Activated naive CD8-positive, alpha-beta T cell treated with anti-CD3 and anti-CD28 coated beads, Interleukin-2, amount 50 U/mL, for 24 hours (primary cell): ENCODE measurements around the gene CLSTN2.

Experiments used
- ATAC-seq: fragments of 150-1000 bp; cut with Tn5 transposase; one replicate; pipeline ENCODE4 v1.10.0; 2021
- DNase-seq: peaks from one replicate; pipeline ENCODE4 v3.0.0; 2021
- H3K27ac Mint-ChIP-seq: one replicate; pipeline ENCODE4 v1.8.0; 2021; ENCODE audit warnings: mild to moderate bottlenecking, mixed read lengths
- H3K27me3 Mint-ChIP-seq: one replicate; pipeline ENCODE4 v1.8.0; 2021; ENCODE audit warnings: mixed read lengths
- H3K36me3 Mint-ChIP-seq: one replicate; pipeline ENCODE4 v1.8.0; 2021; ENCODE audit warnings: low read depth, mixed read lengths
- H3K4me1 Mint-ChIP-seq: one replicate; pipeline ENCODE4 v1.8.0; 2021; ENCODE audit warnings: mixed read lengths
- H3K4me3 Mint-ChIP-seq: one replicate; pipeline ENCODE4 v1.8.0; 2021; ENCODE audit warnings: mild to moderate bottlenecking, moderate library complexity, mixed read lengths
- H3K9me3 Mint-ChIP-seq: one replicate; pipeline ENCODE4 v1.8.0; 2021; ENCODE audit warnings: mixed read lengths

The CLSTN2 gene

GRCh38 chr3:139957844-139958243 is 22.9 kb downstream of the CLSTN2 start:
- ATAC-seq = no peak
- DNase-seq = no peak
- Mint-ChIP-seq H3K27ac (no peak overlapping the region), H3K4me3 (no peak overlapping the region), H3K27me3 (peaks cover 2% of the 10 kb centered on the region), H3K36me3 (no peaks in the 10 kb centered on the region), H3K9me3 (no peaks in the 10 kb centered on the region), H3K4me1 (no peaks in the 10 kb centered on the region)

GRCh38 chr3:139969386-139969785 is 34.4 kb downstream of the CLSTN2 start:
- Mint-ChIP-seq H3K27ac (no peak overlapping the region), H3K4me3 (no peak overlapping the region), H3K27me3 (peaks cover 3% of the 10 kb centered on the region), H3K4me1 (no peaks in the 10 kb centered on the region), H3K9me3 (no peaks in the 10 kb centered on the region), H3K36me3 (no peaks in the 10 kb centered on the region)
- DNase-seq (no peak), ATAC-seq (no peak)

- no peak for ATAC-seq
- Mint-ChIP-seq H3K4me1 (no peaks in the 10 kb centered on the region), H3K27ac (no peak overlapping the region)
Measured at GRCh38 chr3:139970526-139970925, 35.5 kb downstream of the CLSTN2 start.

GRCh38 chr3:139974809-139975425 is 39.9 kb downstream of the CLSTN2 start:
- Mint-ChIP-seq H3K4me1 (no peaks in the 10 kb centered on the region), H3K4me3 (no peak overlapping the region), H3K27me3 (no peaks in the 10 kb centered on the region), H3K36me3 (no peaks in the 10 kb centered on the region), H3K9me3 (no peaks in the 10 kb centered on the region), H3K27ac (no peak overlapping the region)
- DNase-seq (no peak), ATAC-seq (no peak)

More at GRCh38 chr3:139970526-139970925, 35.5 kb downstream of the CLSTN2 start:
- H3K4me3 Mint-ChIP-seq = no peak overlapping the region
- no peaks in the 10 kb centered on the region for H3K9me3 Mint-ChIP-seq
- H3K27me3 Mint-ChIP-seq = peaks cover 3% of the 10 kb centered on the region
- H3K36me3 Mint-ChIP-seq = no peaks in the 10 kb centered on the region
- DNase-seq = no peak

GRCh38 chr3:139975594-139976365 is 40.8 kb downstream of the CLSTN2 start:
- H3K4me1 Mint-ChIP-seq = no peaks in the 10 kb centered on the region
- no peak overlapping the region for H3K4me3 Mint-ChIP-seq
- H3K9me3 Mint-ChIP-seq = no peaks in the 10 kb centered on the region
- H3K27ac Mint-ChIP-seq = no peak overlapping the region
- H3K27me3 Mint-ChIP-seq = peaks cover 2% of the 10 kb centered on the region
- DNase-seq (no peak), ATAC-seq (no peak)
- H3K36me3 Mint-ChIP-seq = no peaks in the 10 kb centered on the region

GRCh38 chr3:139978966-139979365 is 44.0 kb downstream of the CLSTN2 start:
- no peaks in the 10 kb centered on the region for H3K4me1 Mint-ChIP-seq
- H3K27me3 Mint-ChIP-seq = peaks cover 2% of the 10 kb centered on the region
- no peaks in the 10 kb centered on the region for H3K36me3 Mint-ChIP-seq
- H3K4me3 Mint-ChIP-seq = no peak overlapping the region
- no peak for ATAC-seq
- no peak for DNase-seq
- H3K9me3 Mint-ChIP-seq = no peaks in the 10 kb centered on the region
- no peak overlapping the region for H3K27ac Mint-ChIP-seq

- H3K27me3 Mint-ChIP-seq = peaks cover 7% of the 10 kb centered on the region
- no peak overlapping the region for H3K4me3 Mint-ChIP-seq
- DNase-seq (no peak), ATAC-seq (no peak)
- H3K27ac Mint-ChIP-seq = no peak overlapping the region
- no peaks in the 10 kb centered on the region for H3K4me1 Mint-ChIP-seq
- H3K36me3 Mint-ChIP-seq = no peaks in the 10 kb centered on the region
- no peaks in the 10 kb centered on the region for H3K9me3 Mint-ChIP-seq
Measured at GRCh38 chr3:139979991-139980390, 45.0 kb downstream of the CLSTN2 start.

- DNase-seq = no peak
- H3K4me1 Mint-ChIP-seq = no peaks in the 10 kb centered on the region
- H3K4me3 Mint-ChIP-seq = no peak overlapping the region
- peaks cover 9% of the 10 kb centered on the region for H3K27me3 Mint-ChIP-seq
- ATAC-seq = no peak
- H3K36me3 Mint-ChIP-seq = no peaks in the 10 kb centered on the region
- no peaks in the 10 kb centered on the region for H3K9me3 Mint-ChIP-seq
- no peak overlapping the region for H3K27ac Mint-ChIP-seq
Measured at GRCh38 chr3:139982404-139982803, 47.4 kb downstream of the CLSTN2 start.

GRCh38 chr3:139985576-139985975 is 50.6 kb downstream of the CLSTN2 start:
- no peaks in the 10 kb centered on the region for H3K9me3 Mint-ChIP-seq
- no peak overlapping the region for H3K4me3 Mint-ChIP-seq
- H3K36me3 Mint-ChIP-seq = no peaks in the 10 kb centered on the region
- no peaks in the 10 kb centered on the region for H3K4me1 Mint-ChIP-seq
- no peak for ATAC-seq
- H3K27ac Mint-ChIP-seq = no peak overlapping the region
- H3K27me3 Mint-ChIP-seq = peaks cover 7% of the 10 kb centered on the region
- DNase-seq = no peak

- Mint-ChIP-seq H3K27me3 (peaks cover 7% of the 10 kb centered on the region), H3K36me3 (no peaks in the 10 kb centered on the region), H3K4me1 (no peaks in the 10 kb centered on the region), H3K9me3 (no peaks in the 10 kb centered on the region), H3K4me3 (no peak overlapping the region), H3K27ac (no peak overlapping the region)
- DNase-seq (no peak), ATAC-seq (no peak)
Measured at GRCh38 chr3:139987908-139988307, 52.9 kb downstream of the CLSTN2 start.

GRCh38 chr3:139988472-139989156 is 53.6 kb downstream of the CLSTN2 start:
- Mint-ChIP-seq H3K9me3 (no peaks in the 10 kb centered on the region), H3K4me3 (no peak overlapping the region), H3K4me1 (no peaks in the 10 kb centered on the region), H3K36me3 (no peaks in the 10 kb centered on the region), H3K27ac (no peak overlapping the region), H3K27me3 (peaks cover 7% of the 10 kb centered on the region)
- DNase-seq (no peak), ATAC-seq (no peak)

- Mint-ChIP-seq H3K9me3 (no peaks in the 10 kb centered on the region), H3K36me3 (no peaks in the 10 kb centered on the region), H3K27ac (no peak overlapping the region), H3K4me3 (no peak overlapping the region), H3K27me3 (no peaks in the 10 kb centered on the region), H3K4me1 (no peaks in the 10 kb centered on the region)
- ATAC-seq = no peak
- DNase-seq = no peak
Measured at GRCh38 chr3:139994891-139995290, 59.9 kb downstream of the CLSTN2 start.

GRCh38 chr3:140004271-140004670 is 69.3 kb downstream of the CLSTN2 start:
- no peak overlapping the region for H3K4me3 Mint-ChIP-seq
- H3K9me3 Mint-ChIP-seq = no peaks in the 10 kb centered on the region
- ATAC-seq (no peak), DNase-seq (no peak)
- H3K4me1 Mint-ChIP-seq = no peaks in the 10 kb centered on the region
- H3K27ac Mint-ChIP-seq = no peak overlapping the region
- no peaks in the 10 kb centered on the region for H3K36me3 Mint-ChIP-seq
- H3K27me3 Mint-ChIP-seq = peaks cover 4% of the 10 kb centered on the region

GRCh38 chr3:140006331-140006730 is 71.3 kb downstream of the CLSTN2 start:
- DNase-seq = no peak
- Mint-ChIP-seq H3K4me3 (no peak overlapping the region), H3K27ac (no peak overlapping the region), H3K9me3 (no peaks in the 10 kb centered on the region), H3K27me3 (peaks cover 4% of the 10 kb centered on the region), H3K4me1 (no peaks in the 10 kb centered on the region), H3K36me3 (no peaks in the 10 kb centered on the region)
- no peak for ATAC-seq

- H3K27me3 Mint-ChIP-seq = peaks cover 4% of the 10 kb centered on the region
- no peaks in the 10 kb centered on the region for H3K36me3 Mint-ChIP-seq
- ATAC-seq (no peak), DNase-seq (no peak)
- no peak overlapping the region for H3K4me3 Mint-ChIP-seq
- H3K4me1 Mint-ChIP-seq = no peaks in the 10 kb centered on the region
- no peak overlapping the region for H3K27ac Mint-ChIP-seq
- no peaks in the 10 kb centered on the region for H3K9me3 Mint-ChIP-seq
Measured at GRCh38 chr3:140007081-140007480, 72.1 kb downstream of the CLSTN2 start.
